ENCODE results near the gene MSX1.

The MSX1 gene

DNA sequence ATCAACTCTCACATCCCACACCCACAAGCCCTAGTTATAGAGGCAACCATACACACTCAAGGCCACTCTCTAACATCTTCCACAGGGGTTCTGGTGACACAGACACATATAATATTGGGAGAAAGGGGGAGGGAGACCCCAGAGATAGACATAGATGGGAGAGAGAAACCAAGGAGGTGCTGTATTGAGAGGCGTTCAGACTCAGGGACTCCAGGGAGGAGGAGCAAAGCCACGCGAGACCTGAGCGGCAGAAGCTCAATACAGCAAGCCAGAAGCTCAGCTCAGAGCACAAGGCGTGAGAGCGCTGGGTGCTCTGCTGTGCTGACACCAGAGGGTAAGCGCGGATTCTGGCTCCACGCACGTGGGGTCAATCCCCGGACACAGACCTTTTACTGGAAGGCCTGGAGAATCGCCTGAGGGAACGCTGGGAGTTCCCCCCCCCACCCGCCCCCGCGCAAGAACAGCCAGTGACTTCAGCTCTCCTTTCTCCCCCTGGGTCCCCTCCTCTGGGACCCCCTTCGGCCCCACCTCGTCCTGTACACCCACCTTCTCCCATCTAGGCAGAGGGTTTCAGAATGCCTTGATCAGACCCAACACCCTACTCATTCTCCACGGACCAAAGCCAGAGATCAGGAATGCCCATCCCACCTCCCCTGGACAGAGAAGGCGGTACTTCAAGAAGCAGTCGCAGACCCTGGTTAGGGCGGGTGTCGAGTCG, 8.7 kb downstream of the MSX1 start:
- in situ Hi-C loops (cut with MboI; ENCODE audit: low sequenced_read_pairs), result no loop called here

DNA sequence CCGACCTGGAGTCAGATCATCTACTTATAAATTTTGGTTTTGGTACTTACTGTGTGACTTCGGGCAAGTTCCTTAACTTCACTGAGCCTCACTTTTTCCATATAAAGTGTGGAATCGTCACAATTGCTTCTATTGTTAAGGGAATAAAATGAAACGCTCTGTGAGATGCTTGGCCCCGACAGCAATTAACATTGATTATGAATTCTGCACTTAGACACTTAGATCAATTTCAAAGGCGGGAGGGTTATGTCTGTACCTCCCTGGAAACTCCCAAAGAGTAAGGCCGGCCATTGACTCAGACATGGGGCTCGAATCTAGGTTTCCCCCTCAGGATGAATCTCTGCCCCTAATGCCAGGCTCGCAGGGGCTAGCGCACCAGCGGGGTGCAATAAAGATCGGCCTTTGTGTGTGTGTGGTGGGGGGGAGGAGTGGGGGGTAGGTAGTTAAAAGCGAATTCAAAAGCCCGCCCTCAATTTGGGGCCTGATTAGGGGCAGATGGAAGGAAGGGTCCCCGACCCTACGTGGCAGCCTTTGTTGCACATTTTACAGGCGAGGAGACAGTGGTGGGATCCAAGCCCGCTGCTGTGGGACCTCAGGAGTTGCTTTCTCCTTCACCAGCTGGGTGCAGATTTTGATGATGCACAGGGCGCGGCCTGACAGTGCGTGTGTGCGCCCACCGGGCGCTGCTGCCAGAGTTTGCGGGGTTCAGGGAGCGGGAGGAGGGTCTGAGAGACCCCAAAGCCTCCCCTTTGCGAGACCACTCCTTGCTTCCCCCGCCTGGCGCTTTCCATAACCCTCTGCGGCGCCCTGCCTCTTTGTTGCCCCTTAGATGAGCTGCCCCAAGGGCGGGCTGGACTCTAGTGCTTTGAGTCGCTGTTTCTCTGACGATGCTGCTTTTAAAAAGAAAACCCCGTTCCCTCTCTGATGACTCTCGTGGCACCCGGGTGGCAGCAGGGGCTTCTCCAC, 9.6 kb downstream of the MSX1 start:
- in situ Hi-C loops (cut with MboI; ENCODE audit: low sequenced_read_pairs), result no loop called here

GRCh38 chr4:4869731-4870571, 10.5 kb downstream of the MSX1 start:
- in situ Hi-C loops (cut with MboI; ENCODE audit: low sequenced_read_pairs), result no loop called here

DNA sequence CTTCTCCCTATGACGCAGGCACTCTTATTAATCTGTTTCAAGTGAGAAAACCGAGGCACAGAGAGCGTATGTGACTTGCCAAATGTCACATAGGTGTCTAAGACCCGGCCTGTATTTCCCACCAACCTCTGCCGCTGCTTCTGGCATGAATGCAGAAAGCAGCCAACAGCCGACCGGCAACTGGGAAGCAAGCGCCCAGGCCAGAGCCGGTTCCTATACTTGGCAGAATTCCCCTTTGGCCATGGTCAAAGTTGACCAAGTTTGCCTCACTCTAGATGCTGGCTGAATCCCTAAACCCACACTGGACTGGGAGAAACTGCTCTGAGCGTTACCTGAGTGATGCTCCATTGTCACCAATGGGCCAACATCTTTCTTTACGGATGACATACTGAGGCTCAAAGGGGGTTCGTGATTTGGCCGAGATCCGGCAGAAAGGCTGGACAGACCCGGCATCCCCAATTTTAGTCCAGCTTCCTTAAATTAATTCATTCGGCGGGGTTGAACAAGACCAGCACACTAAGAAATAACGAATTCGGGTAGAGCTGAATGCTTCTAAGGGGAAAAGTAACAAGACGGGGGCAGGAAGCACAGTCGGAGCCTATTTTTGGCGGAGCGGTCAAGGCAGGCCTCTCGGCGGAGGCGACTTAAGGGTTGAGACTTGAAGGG, 11.2 kb downstream of the MSX1 start:
- in situ Hi-C loops (cut with MboI; ENCODE audit: low sequenced_read_pairs), result no loop called here

DNA sequence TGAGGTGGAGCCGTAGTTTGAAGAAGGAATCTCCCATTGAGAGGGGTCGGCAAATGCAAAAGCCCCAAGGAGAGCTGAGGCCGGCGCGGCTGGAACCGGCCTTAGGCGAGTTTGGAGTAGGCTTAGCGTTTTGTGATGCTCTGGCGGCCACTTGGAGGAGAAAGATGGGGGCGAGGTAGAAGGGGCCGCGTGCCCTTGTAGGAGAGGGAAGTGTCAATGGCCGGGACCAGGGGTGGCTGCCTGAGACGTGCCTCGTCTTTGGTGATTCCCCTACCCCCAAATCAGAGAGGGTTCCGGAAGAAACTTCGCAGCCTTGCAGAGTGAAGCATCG, 11.7 kb downstream of the MSX1 start:
- in situ Hi-C loops (cut with MboI; ENCODE audit: low sequenced_read_pairs), result no loop called here

DNA sequence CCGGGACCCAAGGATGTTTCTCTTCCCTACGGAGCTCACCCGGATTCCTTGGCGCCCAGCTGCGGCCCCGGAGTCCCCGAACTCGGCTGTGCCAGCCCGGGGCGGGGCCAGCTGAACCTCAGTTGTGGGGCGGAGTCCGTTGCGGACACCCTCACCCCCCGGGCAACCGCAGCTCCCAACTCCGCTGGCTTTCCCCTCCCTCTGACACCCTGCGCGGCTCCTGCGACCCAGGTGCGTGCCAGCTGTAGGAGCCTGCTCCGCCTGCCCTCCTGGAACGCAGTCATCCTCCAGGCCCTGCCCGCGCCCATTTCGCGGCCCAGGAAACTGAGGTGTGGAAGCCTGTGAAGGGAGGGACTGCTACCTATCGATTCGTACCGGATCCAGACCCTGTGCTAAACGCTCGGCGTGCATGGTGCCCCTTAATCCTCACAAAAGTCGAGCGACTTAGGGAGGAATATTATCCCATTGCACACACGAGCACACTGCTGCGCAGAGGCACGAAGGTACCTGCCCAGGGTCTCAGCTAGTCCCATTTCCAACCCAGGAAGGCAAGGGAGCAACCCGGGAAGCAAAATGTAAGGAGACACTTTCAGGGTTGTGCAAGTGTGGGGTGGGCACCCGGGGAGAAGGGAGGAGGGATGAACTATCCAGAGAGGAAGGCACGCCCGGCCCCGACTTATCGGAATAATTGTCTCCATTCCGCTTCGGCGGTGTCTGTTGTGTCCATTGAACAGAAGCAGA, 12.3 kb downstream of the MSX1 start:
- in situ Hi-C loops (cut with MboI; ENCODE audit: low sequenced_read_pairs), result no loop called here

DNA sequence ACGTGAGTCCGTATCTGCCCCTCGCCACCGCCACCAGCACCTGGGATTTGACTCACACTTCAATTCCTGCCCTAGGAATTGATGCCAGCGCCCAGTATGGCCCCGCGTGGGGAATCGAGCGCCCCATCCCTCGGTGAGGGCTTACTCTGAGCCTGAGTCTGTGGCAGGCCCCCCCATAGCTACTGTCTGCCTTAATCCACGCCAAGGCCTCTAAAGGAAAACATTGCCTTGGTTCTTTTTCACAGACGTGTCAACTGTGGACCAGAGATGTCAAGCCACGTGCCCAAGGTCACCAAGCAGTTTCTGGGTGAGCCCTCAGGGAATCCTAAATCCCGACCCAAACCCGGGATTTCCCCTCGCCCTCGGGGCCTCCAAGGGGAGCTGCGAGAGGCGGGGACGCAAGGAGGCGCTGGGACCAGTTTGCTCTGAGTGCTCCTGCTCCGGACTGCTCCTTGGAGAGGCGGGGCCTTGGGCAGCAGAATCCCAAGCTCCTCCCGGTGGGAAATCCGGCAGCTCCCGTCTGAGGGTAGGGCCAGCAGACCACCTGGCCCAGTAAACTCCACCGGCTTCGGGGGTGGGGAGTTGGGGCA, 12.9 kb downstream of the MSX1 start:
- in situ Hi-C loops (cut with MboI; ENCODE audit: low sequenced_read_pairs), result no loop called here

GRCh38 chr4:4873203-4873602, 13.7 kb downstream of the MSX1 start:
- in situ Hi-C loops (cut with MboI; ENCODE audit: low sequenced_read_pairs), result no loop called here

DNA sequence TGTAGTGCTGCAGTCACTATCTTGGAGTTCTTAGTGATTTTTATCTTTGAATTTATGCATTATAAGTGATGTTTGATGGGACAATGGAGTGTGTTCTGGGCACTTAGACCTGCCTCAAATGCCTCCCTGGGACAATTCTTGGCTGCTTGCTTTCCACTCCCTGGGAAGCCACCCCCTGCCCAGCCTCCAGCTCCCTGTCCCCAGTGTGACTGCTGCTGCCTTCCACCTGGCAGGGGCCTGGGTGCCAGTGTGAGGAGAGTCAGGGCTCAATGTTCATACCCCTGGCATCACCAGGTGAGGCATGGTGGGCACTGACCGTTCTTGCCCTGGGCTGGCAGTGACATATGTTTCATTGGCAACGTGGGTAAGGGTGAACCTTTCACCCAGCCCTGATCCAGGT, 14.8 kb downstream of the MSX1 start:
- in situ Hi-C loops (cut with MboI; ENCODE audit: low sequenced_read_pairs), result no loop called here

GRCh38 chr4:4875147-4875546, 15.7 kb downstream of the MSX1 start:
- in situ Hi-C loops (cut with MboI; ENCODE audit: low sequenced_read_pairs), result no loop called here

DNA sequence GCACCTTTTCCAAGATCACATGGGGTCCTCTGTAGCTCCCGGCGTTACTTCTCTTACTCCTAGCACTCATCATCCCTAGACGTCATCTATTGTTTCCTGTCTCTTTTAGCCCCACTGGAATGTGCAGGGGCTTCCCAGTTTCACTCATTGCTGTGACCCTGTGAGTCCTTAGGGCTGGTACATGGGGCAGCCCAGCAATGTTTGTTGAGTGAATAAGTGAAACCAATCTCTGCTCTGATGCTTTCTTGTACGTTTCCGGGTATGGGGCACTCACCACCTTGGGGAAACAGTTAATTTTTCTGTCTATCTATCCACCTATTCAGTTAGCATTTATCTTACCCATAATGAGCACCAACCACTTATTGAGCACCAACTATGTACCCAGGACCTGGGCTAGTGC, 16.1 kb downstream of the MSX1 start:
- in situ Hi-C loops (cut with MboI; ENCODE audit: low sequenced_read_pairs), result no loop called here

DNA sequence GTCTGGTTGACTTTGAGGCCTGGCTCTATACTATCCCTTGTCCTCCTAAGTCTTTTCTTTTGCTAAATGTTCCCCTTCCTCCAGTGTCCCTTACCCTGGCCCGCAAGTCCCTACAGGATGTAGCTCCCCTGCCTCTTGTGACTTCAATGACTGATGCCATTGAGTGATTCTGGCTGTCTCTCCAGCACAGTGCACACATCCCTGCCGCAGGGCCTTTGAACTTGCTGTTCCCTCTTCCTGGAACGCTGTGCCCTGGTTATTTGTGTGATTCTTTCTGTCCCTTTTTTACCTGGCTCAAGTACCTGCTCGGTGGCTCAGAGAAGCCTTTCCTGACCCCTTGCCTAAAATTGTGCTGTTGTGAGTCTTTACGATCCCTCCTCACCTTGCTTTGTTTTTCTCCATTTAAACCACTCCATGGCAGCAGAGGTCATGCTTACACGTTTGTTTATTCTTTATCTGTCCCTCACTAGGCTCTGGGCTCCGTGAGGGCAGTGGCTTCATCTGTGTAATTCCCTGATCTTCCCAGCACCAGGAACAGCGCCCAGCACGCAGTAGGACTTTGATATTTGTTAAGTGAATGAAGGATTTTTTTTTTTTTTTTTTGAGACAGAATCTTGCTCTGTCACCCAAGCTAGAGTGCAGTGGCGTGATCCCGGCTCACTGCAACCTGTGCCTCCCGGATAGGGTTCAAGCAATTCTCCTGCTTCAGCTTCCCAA, 17.6 kb downstream of the MSX1 start:
- in situ Hi-C loops (cut with MboI; ENCODE audit: low sequenced_read_pairs), result no loop called here

- in situ Hi-C loops (cut with MboI; ENCODE audit: low sequenced_read_pairs), result no loop called here
Measured at GRCh38 chr4:4880492-4880891, 21.0 kb downstream of the MSX1 start.

GRCh38 chr4:4881432-4881831, 22.0 kb downstream of the MSX1 start:
- in situ Hi-C loops (cut with MboI; ENCODE audit: low sequenced_read_pairs), result no loop called here

DNA sequence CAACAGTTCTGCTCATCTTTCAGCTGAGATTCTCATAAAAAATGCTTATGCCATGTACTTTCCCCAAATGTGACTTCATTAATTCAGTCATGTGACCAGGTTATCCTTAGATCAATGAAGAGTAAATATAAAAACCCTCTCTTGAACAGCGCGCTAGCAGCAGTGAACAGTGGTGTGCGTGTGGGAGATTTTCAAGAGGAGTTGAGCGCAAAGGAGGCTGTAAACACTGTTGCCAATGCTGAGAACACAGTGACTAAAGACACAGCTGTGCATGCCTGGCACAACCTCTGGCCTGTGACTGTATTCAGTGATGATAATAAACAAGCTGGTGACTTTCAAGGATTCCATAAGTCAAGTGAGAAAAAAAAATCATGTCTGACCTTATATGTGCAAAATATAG, 25.1 kb downstream of the MSX1 start:
- in situ Hi-C loops (cut with MboI; ENCODE audit: low sequenced_read_pairs), result no loop called here

DNA sequence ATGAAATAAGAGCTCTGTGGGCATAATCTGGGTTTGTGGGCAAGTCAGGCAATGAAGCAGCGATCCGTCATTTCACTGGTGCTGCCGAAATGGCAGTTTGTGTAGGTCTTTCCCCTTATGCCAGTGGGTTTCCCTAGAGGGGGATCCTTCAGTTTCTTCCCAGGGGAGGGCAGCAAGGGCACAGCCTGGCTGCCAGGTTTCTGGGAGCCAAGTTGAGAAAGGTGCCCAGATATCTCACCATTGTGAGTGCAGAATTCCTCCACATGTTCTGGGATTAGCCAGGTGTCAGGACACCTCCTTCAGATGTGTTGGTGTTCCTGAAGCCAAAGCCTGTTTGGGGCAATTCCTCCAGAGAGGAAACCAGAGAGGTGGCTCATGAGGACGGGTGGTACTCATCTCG, 28.0 kb downstream of the MSX1 start:
- in situ Hi-C loops (cut with MboI; ENCODE audit: low sequenced_read_pairs), result no loop called here

- in situ Hi-C loops (cut with MboI; ENCODE audit: low sequenced_read_pairs), result no loop called here
Measured at GRCh38 chr4:4888695-4889094, 29.2 kb downstream of the MSX1 start.

DNA sequence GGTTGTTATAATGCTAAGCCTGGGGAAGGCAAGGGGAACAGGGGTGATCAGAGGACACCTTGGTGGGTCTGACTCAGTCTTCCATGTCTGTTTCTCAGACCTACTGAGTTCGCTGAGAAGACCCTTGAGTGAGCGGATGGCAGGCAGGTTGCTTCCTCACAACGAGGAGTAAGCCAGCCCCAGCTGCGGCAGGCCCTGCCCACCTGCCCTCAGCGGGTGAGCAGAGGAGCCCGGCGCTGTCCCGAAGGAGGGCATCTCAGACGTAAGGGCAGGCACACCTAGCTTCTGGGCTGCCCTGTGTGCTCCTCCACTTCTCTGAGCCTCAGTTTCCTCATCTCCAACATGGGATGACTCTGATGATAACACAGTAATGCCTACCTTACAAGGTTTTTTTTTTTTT, 30.3 kb downstream of the MSX1 start:
- in situ Hi-C loops (cut with MboI; ENCODE audit: low sequenced_read_pairs), result no loop called here

- in situ Hi-C loops (cut with MboI; ENCODE audit: low sequenced_read_pairs), result no loop called here
Measured at GRCh38 chr4:4890574-4891255, 31.2 kb downstream of the MSX1 start.

Measured in HL-60/S4 (cell line).